C1 segment of cervical spinal cord (tissue), 14 donors: ENCODE results near the gene CIB4.
"Not testable (repeated sequence)": the region's sequence is repeated elsewhere in the genome, so short reads cannot be mapped to it uniquely, and the experiment has no call there.

Experiments used
- DNase-seq, 14 donors: peaks; one replicate each; lab custom pipeline; 2025; lab: John Stamatoyannopoulos, UW

Gene CIB4

DNA sequence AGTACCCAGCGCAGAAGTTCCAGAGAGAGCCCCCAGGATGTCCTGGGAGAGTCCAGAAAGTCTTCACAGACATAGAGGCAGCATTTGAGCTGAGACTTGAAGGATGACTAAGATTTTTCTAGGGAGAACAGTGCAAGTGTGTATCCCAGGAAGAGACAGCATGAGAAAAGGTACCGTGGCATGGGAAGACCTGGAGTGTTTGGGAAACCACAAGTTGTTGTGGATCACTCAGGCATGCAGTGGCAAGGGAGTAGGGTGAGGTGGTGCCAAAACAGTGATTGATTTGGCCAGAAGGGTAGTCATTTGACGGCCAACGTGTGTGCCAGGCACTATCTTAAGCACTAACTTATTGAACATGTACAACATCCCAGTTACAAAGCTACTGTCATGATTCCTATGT is 26.9 kb upstream of the CIB4 start:
- no peak for DNase-seq

DNA sequence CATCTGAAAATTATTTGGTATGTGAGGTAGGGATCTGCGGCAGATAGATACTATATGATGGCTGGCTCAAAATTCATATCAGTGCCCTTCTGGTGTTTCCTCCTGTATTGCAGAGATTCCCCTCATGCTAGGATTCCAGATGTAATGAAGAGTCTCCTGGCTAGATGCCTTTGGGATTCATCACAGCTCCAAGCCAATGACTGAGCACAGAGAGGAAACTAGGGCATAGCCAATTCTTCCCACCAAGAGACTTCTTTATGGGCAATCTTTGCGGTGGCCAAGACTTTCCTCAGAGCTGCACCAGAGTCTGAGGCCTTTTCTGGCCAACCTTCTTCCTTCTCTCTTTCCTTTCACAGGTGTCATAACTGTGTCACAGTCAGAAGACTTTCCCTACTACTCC is 25.5 kb upstream of the CIB4 start:
- DNase-seq, result no peak

DNA sequence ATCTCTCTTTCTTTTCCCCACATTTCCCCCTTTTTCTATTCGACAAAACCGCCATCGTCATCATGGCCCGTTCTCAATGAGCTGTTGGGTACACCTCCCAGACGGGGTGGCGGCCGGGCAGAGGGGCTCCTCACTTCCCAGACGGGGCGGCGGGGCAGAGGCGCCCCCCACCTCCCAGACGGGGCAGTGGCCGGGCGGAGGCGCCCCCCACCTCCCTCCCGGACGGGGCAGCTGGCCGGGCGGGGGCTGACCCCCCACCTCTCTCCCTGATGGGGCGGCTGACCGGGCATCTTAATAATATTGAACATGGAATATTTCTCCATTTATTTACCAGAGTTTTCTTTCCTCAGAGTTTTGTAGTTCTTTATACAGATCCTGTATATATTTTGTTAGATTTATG is 24.1 kb upstream of the CIB4 start:
- not testable (repeated sequence) for DNase-seq

DNA sequence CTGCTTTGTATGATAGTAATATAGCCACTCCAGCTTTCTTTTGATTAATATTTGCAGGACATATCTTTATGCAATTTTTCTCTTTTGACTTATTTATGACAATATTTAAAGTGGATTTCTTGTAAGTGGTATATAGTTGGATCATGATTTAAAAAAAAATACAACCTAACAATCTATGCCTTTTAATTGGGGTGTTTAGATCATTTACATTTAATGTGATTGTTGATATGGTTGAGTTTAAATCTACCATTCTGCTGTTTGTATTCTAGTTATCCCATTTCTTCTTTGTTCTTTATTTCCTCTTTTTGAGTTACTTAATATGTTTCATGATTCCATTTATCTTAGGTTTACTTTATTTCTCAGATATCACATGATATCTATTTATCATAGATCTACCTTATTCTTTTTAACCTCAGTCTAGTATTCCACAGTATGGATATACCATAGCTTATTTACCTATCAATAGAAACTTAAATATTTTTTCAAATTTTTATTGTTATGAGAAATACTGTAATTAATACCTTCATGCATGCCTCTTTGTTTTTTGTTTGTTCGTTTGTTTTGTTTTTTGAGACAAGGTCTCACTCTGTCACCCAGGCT is 19.3 kb upstream of the CIB4 start:
- DNase-seq, result no peak

DNA sequence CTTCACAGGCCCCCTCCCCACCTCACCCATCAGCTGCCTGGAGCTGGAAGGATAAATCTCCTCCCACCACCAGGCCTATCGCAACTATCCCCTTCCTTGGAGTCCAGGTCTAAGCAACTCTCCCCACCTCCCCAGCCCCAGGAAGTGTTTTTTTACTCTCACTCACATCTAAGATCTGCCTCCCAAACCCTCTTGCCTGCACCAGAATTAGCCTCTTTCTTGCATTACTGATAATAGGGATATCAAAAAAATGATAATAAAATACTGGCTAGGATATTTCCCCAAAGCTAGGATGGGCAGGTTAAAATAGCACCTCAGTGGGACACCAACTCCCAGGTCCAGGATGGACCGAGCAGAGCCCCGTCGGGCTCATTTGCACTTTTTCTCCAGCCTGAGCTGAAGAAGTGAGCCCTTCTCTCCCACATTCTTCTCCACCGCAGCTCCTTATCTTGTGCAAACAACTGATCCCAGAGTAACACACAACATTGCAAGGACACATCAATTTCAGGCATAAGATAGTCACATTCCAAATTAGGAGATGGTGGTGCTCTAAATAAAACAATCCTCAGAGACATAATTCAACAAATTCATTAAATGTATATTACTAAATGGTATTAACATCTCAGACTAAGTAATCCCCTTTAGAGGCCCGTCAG is 17.7 kb upstream of the CIB4 start:
- DNase-seq, result no peak

DNA sequence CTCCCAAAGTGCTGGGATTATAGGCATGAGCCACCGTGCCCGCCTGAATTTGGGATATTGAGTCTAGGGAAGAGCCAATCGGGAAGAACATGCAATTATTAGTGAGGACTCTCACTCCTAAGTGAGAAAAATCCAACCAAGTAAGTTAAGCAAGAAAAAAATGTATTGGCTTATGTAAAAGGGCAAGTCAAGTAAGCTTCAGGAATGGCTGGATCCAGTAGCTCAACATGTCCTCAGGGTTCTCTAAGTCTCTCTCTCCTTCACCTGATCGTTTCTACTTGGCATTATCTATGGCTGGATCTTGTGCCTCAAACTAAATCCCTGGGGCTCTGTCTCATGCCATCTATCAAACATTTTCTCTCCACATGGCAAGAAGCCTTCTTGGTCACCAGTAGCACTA is 16.1 kb upstream of the CIB4 start:
- DNase-seq, result no peak

DNA sequence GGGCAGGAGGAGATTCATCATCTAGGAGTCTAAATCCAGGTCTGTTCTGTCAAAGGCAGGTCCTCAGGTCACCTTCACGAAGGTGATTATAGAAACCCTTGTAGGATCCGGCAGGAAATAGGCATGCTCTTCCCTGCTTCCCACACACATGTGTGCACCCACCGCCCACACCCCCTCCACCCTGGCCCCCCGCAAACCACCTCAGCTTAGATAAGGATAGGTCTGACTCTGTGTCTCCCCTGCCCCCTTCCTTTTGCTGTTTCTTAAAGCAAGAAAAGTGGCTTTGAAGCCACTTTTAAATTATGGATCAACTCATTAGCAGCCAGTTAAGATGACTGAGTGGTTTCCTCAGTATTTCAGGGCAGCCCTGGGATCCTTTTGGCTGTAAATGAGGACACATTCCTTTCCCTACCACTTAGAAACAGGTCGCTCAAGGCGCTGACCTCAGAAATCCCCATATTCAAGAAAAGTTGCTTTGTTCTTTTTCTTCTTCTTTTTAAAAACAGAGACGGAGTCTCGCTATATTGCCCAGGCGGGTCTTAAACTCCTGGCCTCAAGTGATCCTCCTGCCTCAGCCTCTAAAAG is 14.5 kb upstream of the CIB4 start:
- DNase-seq, result no peak

DNA sequence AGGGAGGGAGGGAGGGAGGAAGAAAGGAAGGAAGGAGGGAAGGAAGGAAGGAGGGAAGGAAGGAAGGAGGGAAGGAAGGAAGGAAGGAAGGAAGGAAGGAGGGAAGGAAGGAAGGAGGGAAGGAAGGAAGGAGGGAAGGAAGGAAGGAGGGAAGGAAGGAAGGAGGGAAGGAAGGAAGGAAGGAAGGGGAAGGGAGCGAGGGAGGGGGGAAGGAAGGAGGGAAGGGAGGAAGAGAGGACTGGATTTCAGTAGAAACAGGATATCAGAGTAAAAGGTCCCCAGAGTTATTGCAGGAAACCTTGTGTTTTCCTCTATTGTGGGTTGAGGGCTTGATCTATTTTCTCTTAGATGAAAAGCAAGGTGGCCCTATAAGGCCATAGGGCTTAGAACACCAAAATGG is 14.0 kb upstream of the CIB4 start:
- DNase-seq, result not testable (repeated sequence)

DNA sequence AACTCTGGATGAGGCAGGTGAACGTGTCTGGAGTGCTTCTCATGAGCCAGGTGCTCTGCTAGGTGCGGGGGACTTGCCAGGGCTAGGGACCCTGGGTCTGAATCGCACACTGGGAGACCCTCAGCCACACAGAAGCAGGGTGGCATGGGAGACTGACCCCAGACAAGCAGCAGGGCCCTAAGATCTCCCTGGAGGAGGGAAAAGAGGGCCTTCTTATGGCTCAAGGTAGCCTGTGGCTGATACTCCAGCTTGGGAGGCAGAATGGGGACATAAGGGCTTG is 12.8 kb upstream of the CIB4 start:
- DNase-seq, result no peak

DNA sequence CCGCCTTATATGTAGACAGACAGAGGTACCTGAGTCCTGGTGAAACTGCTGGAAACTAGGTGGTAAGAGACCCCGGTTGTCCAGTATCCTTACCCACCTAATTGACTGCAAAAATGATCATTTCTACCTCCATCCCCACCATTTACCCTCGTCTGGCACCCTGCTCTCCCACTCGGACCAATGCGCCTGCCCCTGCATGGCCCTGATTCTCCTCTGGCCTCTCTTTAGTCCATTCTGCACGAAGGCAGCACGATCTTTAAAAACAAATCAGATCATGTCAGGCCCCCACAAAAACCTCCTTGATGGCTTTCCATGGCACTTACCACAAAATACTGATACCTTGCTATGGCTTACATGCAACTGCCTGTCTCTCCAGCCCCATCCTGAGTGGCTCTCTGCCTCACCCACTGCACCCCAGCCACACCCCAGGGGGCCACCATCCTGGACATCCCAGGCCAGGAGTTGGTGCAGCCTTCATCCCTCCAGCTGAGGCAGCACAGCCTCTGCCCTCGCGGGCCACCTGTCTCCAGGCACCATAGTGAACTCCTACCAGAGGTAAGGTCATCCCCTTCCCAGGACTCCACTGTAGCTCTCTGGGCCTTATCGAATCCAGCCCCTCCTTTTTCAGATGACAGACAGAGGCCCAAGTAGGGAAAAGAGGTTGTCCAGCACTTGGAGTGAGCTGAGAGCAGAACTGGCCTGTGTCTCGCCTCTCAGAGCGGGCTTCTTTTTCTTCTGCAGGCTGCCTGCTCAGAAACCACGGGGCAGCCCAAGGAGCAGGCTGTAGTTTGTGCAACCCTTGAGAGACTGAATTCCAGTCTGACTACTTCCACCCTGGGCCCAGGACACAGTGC is 12.3 kb upstream of the CIB4 start:
- no peak for DNase-seq

DNA sequence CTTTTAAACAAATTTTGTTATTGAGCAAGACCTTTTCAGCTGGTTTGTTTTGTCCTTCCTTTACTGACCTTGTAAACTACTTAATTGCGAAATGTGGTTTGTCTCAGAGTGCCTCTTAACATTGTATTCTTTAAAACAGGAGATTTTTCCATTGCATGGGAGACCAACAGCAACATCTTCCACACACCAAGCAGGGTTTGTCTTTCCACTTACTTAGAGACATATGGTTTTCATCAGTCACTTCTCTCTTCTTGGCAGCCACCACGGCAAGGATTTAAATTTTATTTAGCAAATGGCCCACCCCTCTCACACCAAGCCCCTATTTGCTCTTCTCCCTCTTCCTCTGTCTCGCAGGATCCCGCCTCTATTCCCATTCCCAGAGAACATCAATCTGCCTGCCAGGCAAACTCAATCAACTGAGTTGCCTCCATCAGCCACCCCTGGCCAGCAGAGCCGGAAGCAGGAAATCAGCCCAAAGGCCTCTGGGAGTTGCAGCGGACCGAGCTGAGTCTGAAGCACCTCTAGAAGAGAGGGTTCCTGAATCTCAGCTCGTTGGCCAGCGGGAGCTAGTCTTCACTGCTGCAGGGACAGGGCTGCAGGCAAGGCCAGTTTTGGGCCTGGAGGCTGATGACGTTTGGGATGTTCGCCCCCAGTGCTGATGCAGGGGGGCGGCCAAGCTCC is 11.3 kb upstream of the CIB4 start:
- no peak for DNase-seq

DNA sequence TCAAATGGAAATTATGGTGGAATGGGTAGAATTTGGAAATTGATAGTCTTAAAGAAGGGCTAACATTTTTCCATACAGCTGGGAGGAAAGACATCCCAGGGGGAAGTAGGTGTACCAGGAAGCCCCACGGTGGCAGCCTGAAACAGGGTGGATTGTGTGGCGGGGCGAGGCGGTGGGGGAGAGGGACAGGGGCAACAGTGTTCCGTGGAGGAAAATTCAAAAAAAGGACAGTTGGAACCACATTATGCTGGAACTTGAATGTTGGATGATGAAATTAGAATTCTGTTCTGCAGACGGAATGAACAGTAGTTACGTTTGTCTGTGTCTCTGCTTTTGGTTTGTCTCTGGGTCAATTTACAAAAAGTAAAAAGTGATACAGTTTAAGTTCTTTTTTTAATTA is 10.6 kb upstream of the CIB4 start:
- DNase-seq, result no peak

DNA sequence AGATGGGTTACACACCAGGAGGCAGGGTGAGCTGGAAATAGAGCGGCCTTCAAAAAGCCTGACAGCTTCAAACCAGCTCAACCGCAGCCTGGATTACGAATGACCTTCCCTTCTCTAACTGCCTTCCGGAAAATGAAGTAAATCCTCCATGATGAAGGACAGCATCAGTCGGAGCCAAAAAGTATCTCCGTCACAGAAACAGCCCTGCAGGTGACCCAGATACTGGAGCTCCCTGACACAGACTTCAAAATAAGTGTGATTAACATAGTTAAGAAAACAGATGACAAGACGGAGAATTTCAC is 10.3 kb upstream of the CIB4 start:
- no peak for DNase-seq

DNA sequence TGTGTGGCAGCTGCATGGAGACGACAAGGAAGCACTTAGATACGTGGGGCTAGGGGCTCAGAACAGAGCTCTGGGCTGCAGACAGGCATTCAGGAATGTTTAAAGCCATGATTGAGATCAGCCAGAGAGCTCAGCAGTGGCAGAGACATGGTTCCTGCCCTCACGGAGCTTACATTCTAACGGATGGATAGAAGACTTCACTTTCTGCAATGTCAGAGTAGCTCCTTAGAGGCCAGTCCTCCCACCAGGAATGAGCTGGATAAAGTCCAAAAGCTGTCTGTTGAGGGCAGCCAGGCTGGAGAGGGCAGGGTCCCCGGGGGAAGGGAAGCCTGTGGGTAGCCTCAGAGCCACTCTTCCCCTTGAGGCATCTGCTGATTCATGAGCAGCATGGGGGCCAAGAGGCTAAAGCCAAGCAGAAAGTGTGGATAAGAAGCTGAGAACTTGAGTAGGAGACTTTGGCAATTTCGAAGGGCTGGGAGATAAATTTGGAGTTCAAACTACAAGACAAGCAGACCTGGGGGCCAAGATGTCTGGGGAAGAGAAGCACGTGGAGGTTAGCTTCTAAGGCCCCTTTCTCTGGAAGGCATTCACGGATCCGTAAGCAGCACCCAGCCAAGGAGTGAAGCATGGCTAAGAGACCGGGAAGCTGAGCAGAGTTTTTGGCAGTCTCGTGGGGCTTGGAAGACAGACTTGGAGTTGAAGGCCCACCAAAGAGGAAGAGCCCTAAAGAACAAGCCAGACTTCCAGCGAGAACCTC is 9.7 kb upstream of the CIB4 start:
- no peak for DNase-seq

DNA sequence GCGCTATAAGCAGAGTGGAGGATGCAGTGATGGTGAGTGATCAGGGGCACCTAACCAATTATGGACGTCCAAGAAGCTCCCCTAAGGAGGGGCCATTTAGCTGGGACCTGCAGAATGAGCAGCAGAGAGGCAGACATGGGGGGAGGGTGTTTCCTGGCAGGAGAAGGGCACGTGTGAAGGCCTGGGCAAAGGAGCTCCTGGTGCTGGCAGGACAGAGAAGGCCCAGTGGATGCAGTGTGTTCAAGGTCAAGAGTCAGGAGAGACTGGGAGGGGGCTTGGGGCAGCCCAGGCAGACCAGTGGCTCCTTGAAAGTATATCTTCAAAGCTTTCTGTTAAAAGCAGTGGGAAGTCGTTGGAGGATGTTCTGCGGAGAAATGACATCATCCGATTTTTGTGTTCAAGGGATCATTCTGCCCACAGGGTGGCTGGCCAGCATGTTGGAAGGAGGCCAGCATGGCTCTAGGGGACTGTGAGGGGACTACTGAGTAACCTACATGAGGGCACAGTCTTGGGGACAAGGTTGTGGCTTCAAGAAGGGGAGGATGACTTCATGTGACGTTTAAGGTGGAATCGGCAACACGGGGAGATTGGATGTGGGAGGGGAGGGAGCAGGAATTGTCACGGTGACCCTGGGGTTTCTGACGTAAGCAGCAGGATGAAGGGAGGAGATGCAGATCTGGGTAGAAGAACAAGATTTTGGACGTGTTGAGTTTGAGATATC is 9.0 kb upstream of the CIB4 start:
- peak in 1 of 14 donors; percentile 35 for DNase-seq

DNA sequence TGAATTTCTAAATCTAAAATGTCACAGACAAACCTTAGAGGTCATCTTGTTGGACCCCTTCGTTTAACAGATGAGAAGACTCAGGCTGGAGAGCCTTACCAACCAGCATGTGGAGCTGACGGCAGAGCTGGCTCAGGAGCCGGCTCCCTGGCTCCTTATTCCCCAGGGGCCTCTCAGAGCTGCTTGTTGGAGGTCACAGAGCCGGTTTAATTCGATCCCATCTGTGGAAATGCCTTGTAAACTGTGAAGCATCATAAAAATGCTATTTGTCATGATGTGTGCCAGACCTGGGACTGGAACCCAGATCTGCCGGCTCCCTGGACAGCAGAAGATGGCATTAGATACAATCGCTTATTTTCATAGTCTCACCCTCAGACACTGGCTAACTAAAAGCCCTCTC is 8.2 kb upstream of the CIB4 start:
- no peak for DNase-seq

DNA sequence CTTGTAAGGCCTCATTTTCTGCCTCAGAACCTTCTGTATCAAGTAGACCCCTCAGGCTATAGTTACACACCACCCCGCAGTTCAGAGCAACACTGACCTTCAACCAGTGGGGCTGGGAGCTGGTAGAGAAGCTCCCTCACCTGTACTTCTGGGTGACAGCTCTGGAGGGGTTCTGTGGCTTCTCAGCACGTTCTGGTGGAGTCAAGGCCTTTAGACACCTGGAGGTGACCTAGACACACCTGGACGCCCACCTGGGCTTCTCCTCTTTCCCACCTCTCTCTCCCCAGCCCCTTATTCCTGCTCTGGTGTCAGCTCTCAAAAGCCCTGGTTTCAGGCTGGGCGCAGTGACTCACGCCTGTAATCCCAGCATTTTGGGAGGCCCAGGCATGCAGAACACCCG is 7.3 kb upstream of the CIB4 start:
- no peak for DNase-seq

DNA sequence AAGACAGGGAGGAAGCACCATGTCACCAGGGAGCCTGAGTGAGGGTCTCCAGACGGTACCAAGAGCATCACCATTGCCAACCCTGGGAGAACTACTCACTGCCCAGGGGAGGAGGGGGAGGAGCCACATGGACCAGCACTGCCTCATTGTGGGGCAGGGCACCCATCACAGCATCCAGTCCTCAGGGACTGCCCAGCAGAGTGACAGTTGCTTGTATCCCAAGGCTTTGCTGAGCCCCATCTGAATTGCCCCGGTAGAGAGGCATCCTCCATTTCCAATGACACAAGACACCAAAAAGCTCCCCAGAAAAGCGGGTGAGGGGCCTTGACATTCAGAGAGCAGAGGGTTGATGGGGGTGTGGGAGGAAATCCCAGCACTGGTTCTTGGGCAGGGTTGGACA is 6.8 kb upstream of the CIB4 start:
- DNase-seq, result no peak

DNA sequence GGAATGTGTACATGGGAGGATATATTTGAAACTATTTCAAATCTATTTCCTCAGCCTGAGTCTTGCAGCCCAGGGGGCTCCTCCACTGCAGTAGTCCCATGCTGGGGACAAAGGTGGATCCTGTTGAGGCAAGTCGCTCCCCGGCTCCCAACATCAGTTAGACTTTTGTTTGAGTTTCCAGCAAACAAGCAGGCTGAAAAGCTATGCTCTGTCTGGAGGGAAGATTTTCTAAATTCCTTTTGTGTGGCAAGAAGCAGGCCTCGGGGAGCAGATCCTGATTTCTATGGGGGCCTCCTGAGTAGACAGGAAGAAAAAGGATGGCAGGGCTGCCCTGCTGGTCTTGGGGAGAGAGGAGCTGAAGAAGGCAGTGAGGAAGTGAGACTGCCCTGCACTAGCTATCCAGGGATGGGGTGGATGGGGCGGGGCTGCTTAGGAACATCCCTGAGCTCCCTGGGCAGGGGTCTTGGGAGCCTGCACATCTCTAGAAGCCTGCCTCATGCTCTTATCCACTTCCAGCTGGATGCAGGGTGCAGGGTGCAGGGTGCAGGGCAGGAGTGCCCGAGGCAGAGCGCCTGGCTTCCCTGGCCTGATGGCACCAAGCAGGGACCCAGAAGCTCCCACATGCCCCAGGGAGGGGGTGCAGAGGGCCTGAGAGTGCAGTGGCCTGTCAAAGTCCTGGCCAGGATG is 6.0 kb upstream of the CIB4 start:
- no peak for DNase-seq

DNA sequence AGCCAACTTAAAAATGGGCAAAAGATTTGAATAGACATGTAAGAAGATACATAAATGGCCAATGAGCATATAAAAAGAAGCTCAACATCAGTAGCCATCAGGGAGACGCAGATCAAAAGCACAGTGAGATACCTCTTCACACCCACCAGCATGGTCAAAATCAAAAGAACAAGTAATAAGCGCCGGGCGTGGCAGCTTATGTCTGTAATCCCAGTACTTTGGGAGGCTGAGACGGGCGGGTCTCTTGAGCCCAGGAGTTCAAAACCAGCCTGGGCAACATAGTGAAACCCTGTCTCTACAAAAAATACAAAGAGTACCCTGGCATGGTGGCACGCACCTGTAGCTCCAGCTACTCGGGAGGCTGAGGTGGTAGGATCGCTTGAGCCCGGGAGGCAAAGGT is 4.6 kb upstream of the CIB4 start:
- DNase-seq, result no peak
